Raji (cell line): ENCODE results near the gene CCDC107.

Experiments used
- POLR2A ChIP-seq: IDR thresholded peaks from 2 replicates; pipeline ENCODE4 v1.6.1; 2011; ENCODE audit warnings: low read depth, low read length, control low read depth; ENCODE audit not compliant: insufficient read depth

Gene CCDC107, protein sequence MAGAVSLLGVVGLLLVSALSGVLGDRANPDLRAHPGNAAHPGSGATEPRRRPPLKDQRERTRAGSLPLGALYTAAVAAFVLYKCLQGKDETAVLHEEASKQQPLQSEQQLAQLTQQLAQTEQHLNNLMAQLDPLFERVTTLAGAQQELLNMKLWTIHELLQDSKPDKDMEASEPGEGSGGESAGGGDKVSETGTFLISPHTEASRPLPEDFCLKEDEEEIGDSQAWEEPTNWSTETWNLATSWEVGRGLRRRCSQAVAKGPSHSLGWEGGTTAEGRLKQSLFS

DNA sequence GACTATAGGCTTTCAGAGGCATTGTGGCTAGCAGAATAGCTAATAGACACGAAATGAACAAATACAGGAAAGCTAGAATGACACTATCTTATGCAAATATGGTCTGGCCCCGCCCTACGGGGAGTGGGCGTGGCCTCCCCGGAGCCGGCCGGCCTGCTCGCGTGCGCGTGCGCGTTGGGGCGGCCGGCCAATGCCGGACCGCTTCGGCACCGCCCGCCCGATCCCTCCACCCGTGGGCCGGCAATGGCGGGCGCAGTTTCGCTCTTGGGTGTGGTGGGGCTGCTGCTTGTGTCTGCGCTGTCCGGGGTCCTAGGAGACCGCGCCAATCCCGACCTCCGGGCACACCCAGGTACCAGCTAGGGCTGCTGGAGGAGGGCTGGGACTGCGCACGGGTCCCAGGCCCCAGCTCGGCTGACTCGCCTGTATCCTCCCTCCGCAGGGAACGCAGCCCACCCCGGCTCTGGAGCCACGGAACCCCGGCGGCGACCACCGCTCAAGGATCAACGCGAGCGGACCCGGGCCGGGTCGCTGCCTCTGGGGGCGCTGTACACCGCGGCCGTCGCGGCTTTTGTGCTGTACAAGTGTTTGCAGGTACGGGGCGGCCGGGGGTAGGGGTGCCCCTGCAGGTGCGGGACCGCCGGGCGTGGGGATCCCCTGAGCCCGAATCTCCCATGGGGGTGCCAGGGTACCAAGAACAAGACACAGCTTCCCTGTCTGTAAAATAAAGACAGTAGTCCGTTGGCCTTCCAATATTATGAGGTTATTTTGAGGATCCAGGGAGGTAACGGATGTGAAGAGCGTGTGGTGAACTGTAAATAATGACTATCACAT is at the start of gene CCDC107:
CCDC107 (plus strand) TSS at position 156 of the 831 bp plus-strand sequence; CDS start at position 244, 88 bp downstream.
- peak; percentile 61 for TF ChIP-seq POLR2A

DNA sequence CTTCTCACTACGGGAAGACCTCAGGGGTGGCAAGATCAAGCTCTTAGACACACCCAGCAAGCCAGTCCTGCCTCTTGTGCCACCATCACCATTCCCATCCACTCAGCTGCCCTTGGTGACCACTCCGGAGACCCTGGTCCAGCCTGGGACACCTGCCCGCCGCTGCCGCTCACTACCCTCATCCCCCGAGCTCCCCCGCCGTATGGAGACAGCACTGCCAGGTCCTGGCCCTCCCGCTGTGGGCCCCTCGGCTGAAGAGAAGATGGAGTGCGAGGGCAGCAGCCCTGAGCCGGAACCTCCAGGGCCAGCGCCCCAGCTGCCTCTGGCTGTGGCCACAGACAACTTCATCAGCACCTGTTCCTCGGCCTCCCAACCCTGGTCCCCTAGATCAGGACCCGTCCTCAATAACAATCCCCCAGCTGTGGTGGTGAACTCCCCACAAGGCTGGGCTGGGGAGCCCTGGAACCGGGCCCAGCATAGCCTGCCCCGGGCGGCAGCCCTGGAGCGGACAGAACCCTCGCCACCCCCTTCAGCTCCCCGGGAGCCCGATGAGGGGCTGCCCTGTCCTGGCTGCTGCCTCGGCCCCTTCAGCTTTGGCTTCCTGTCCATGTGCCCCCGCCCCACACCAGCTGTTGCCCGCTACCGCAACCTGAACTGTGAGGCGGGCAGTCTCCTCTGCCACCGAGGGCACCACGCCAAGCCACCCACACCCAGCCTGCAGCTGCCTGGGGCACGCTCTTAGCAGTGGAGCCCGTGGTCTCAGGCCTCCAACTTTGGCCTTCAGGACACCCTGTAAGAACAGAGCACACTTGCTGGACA is 48.9 kb upstream of the CCDC107 start:
- no peak for TF ChIP-seq POLR2A

DNA sequence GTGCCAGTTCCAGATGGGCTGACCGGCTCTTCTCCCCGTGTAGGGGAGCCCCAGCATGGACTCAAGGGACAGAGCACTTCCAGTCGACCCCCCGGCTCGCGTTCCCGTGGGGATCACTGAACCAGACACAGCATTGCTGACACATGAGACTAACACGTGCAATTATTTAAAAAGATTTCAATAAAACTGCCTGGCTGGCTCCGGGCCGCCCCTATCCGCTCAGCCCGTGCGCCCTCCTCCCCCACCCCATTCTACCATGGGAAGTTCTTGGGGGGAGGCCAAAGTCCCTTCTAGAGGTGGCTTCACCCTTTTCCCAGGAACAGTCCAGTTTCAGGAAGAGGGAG is 48.3 kb upstream of the CCDC107 start:
- TF ChIP-seq POLR2A = no peak

DNA sequence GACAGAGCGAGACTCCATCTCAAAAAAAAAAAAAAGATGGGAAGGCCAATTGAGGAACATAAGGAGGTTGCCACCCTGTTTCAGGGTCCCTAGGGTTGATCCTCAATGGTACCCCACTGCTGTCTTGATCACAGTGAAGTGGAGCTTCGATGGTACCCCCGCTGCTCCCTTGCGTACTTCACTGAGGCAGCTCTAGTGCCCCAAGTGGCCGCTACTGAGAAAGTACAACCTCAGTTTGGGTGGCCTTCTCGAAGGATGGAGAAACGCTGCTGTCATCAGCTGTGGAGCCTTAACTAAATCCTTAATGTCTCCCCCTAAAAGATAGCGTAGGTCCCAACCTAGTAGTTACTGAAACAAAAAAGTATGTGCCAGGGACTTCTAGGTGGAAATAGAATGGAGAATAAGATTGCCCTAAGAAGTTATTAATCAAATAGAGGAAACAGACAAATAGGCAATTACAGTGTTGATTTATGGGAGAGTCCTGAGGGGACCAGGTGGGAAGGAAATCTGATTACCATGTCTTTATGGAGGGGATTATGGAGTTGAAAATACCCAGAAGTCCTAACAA is 46.8 kb upstream of the CCDC107 start:
- TF ChIP-seq POLR2A = no peak

DNA sequence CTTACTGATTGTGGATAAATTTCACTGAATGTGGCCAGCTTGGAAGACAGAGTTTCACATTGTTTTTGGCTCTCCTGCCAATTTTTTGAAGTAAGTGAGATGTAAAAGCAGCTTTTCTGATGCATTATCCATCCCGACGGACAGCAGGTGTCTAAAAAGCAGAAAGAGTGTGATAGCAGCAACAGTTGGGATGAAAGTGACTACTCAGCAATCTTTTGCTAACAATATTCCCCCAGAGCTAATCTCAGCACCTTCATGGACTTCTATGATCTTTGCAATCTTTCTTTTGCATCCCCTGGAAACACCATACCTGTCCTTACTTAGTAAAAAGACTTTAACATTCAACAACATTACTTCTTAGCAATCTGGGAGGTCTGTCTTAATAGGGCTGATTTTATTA is 45.2 kb upstream of the CCDC107 start:
- no peak for TF ChIP-seq POLR2A

DNA sequence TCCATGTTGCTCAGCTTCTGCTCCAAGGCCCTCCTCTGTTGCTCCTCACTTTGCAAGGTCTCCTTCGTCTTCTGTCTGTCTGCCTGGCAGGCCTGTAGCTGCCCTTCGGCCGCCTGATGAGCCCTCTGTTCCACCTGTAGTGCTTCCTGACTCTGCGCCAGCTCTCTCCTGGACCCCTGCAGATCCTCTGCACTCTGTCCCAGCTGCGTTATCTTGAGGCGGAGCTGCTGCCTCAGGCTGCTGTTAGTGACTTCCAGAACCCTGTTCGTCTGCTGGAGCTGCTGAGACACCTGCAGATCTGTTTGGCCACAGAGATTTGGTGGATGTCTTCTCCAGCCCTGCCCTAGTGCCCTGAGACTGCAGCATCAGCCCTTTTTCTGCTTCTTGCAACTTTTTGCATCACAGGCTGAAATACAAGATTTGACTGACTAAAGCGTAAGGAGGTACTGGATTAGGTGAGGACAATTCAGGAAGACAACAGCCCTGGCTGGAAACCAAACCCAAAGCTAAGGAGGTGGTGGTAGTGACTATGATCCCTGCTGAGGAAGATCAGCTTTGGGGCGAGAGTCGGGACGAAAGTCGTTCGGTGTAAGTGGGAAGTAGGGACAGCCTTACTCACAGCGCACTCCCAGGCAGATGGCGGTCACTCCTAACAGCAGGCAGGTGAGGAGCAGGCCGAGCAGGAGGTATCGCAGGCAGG is 42.0 kb upstream of the CCDC107 start:
- no peak for TF ChIP-seq POLR2A

DNA sequence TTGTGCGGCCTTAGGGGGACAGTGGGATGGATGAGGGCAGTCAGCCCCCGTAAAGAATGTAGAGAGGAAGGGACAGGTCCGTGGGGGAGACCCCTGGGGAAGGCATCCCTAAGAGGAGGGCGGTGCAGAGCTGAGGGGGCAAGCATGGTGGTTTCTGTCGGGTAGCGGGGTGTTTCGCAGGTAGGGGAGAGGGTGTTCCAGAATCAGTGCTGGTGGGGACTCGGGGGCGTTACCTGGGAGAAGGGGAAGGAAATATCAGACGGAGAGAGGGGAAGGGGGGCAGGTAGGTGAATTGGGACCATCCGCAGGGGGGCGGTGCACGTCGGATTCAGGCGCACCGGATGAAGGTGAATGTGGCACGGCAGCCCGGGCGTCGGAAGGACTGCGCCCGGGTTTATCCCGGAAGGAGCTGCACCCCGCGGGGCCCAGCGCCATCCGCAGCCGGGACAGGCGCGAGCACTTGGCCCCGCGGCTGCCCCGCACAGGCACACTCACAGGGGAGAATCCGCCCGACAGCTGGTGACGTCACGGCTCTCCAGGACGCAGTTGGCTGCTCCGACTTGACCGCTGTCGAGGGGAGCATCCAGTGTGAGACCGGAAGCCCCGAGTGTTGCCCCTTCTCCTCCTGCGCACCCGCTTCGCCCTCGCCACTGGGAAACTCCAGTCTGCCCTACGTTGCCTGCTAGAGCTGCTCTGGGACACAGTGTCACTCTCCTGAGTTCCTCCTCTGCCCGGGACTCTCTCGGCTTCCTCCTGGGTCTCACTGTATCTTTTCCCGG is 41.2 kb upstream of the CCDC107 start:
- TF ChIP-seq POLR2A = no peak

DNA sequence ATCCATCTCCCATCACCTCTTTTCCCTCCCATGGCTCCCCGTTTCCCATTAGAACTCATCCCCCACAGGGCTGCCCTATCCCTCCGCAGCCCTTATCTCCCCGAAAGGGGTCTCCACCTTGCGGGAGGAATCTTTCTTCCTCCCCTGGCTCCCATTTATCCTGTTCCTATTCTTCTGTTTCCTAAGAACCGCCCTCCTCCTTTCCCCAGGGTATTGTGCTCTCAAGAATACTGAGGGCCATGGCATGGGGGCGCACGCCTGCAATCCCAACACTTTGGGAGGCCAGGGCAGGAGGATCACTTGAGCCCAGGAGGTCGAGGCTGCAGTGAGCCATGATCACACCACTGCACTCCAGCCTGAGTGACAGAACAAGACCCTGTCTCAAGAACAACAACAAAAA is 40.5 kb upstream of the CCDC107 start:
- no peak for TF ChIP-seq POLR2A

DNA sequence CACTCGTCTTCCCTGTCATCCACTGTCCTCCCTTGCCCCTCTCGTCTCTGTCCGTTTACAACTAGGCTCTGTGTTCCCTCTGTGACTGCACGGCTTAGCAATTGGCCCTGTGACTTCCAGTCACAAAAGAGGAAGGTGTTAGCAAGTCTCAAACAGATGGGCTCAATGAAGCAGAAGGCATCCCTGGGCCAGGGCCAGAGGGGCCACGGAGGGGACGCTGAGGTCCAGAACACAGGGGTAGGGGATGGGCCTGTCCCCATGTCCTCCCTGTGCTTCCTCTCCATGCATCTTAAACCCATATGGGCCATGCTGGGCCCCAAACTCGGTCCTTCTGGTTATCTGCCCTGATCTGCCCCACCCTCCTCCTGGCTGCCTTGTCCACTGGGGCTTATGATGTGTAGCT is 39.8 kb upstream of the CCDC107 start, which contains the start of gene CD72:
CD72 (minus strand) TSS at position 89 of the 403 bp plus-strand sequence. CDS start 110 bp downstream, outside the sequence.
- TF ChIP-seq POLR2A = peak; percentile 64

DNA sequence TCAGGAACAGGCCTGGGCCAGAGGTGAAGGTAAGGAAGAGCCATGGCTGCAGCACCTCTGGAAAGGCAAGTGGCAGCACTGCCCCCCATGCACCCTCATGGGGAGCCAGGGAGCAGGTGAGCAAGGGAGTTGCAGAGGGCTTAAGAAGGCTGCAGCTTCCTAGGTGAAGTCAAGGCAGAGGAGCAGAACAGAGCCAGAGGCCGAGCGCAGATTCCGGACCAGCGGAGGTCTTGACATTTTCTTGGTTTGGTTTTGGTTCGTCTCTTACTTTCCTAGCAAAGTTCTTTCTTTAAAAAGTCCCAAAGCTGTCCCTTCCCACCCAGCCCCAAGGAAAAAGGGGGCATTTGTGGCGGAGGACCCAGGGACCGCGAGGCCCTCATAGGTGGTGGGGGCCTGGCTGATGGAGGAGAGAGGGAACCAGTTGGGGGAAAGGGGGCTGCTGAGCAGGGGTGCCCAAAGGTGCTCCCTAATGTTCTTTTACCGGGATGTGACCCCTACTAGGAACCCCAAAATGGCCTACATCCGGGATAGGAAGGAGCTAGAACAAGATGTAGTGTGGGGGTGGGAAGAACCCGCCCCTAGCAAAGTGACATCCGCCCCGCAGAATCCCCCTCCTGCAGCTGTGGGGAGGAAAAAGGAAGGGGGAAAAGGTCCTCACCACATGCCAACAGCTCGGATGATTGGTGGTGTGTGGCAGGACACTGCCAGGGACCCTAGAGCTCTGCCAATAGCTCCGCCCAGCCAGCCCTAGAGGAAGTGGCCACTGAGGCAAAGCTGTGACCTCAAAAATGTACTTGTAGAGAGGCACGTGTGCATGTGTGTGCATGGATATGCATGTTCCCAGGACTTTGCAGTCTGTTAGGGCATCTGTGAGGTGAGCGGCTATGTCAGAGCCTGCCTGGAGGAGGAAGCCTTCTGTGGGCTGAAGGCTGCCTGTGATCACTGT is 39.0 kb upstream of the CCDC107 start:
- TF ChIP-seq POLR2A = no peak; the same call in none of the 2 replicates

DNA sequence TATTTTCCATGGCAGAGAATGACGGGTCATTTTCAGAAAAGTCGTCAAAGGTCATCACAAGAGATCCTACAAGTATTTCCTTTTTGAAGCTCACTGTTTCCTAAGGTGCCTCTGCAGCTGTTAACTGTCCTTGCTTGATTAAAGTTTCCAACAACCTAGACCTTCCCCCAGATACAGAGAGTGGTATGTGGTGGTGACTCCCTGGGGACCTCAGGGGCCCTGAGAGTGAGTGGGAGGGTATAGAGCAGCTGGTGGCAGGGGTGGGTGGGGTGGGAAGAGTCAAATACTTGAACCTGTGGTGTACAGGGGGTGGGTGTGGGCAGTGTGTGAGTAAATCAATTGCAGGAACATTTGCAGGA is 38.3 kb upstream of the CCDC107 start:
- TF ChIP-seq POLR2A = no peak

DNA sequence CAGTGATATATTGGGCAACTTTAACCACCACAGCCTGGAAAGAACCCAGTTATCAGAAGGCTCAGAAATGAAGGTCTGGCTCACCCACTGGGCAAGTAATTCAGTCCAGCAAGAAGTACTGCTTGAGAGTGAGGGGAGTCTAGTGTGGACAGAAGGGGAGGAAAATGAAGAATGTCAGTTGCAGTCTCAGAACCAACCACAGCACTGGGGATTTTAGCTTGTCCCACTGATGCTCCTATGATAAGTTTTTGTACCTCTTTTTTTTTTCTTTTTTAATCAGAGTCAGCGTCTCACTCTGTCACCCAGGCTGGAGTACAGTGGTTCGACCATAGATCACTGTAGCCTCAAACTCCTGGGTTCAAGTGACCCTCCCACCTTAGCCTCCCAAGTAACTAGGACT is 30.5 kb upstream of the CCDC107 start:
- TF ChIP-seq POLR2A = no peak
